K562 (cell line): ENCODE results near the gene CENPH. TPM values are rescaled to one million over a fixed set of nuclear protein-coding genes. Genes with fewer than 3 reads are reported as not detected.

Experiments used
- ATAC-seq: fragments of 200-7000 bp; cut with Tn5 transposase; 3 replicates; pipeline ENCODE4 v1.9.1; 2020; ENCODE audit warnings: moderate library complexity
- BruUV-seq: library from RNA; stranded (reverse); fragments of 400-500 nt; replicated peaks from 2 replicates; lab custom pipeline; 2021; lab: Mats Ljungman, UMichigan
- CTCF ChIA-PET: fragments of 300-600 bp; formaldehyde crosslinking; extraction: SDS; loops from one replicate; lab custom pipeline; 2021; ENCODE audit warnings: low intra/inter-chr PET ratio; lab: Yijun Ruan, JAX
- POLR2A ChIA-PET: fragments of 300-600, 350-650 bp; sonication (Branson Sonifier 250); formaldehyde crosslinking; extraction: SDS; loops from one replicate; lab custom pipeline; 2021; ENCODE audit warnings: antibody characterized with exemption, inconsistent platforms; lab: Yijun Ruan, JAX
- DNase-seq, 4 experiments: peaks; one replicate each; pipeline versions ENCODE4 v3.0.0 to v3.0.0-alpha.2; 2011 to 2018; ENCODE audit warnings: low spot score in 3 of 4, mixed read lengths in 3 of 4; ENCODE audit errors: extremely low read depth in 1 of 4
- FAIRE-seq: peaks from 2 replicates; lab custom pipeline; 2011; peaks lifted over from hg19 to GRCh38; lab: Jason Lieb, UNC
- H2AFZ ChIP-seq: 2 replicates; pipeline ENCODE4 v1.6.0; 2011; ENCODE audit warnings: low read depth, low read length, control low read depth, inconsistent platforms
- H3K27ac ChIP-seq: fragments of 200-600 bp; 3 replicates; pipeline ENCODE4 v1.8.0; 2011; ENCODE audit warnings: low read depth, mild to moderate bottlenecking, control low read depth, inconsistent platforms, low read length, moderate library complexity, mixed read lengths; ENCODE audit errors: extremely low read depth
- H3K27me3 ChIP-seq, 2 experiments: fragments of 300-600 bp in 1 of 2; 2 replicates in 1 of 2; 3 replicates in 1 of 2; pipeline versions ENCODE4 v1.6.0 to v1.8.0; 2011; ENCODE audit warnings: inconsistent platforms in 2 of 2, low read length in 2 of 2, mild to moderate bottlenecking in 1 of 2, mixed read lengths in 1 of 2, moderate library complexity in 1 of 2; ENCODE audit not compliant: control insufficient read depth in 2 of 2, insufficient read depth in 2 of 2
- H3K36me3 ChIP-seq: fragments of 300-600 bp; 3 replicates; pipeline ENCODE4 v1.8.0; 2011; ENCODE audit warnings: mild to moderate bottlenecking, low read length, inconsistent platforms; ENCODE audit not compliant: control insufficient read depth, insufficient read depth
- H3K4me1 ChIP-seq, 2 experiments: fragments of 200-600 bp in 1 of 2; replicated peaks in 1 of 2; 2 replicates in 1 of 2; 3 replicates in 1 of 2; pipeline versions ENCODE4 v1.5.1 to v1.8.0; 2011; ENCODE audit warnings: inconsistent platforms in 2 of 2, low read length in 2 of 2, mild to moderate bottlenecking in 1 of 2, mixed read lengths in 1 of 2, moderate library complexity in 1 of 2; ENCODE audit not compliant: control insufficient read depth in 2 of 2, insufficient read depth in 2 of 2
- H3K4me2 ChIP-seq: 2 replicates; pipeline ENCODE4 v1.6.1; 2011; ENCODE audit warnings: low read length, control low read depth, inconsistent platforms, mixed read lengths; ENCODE audit not compliant: insufficient read depth
- H3K4me3 ChIP-seq: fragments of 200-600 bp; sonication (generic), shearing (Covaris generic); 2 replicates; pipeline ENCODE4 v1.5.1; 2016; ENCODE audit warnings: control low read depth, inconsistent platforms
- H3K79me2 ChIP-seq: fragments of 200-600 bp; 3 replicates; pipeline ENCODE4 v1.8.0; 2011; ENCODE audit warnings: low read length, inconsistent platforms; ENCODE audit not compliant: control insufficient read depth, insufficient read depth
- H3K9ac ChIP-seq, 2 experiments: 2 replicates each; pipeline versions ENCODE4 v1.6.0 to v1.6.1; 2011; ENCODE audit warnings: low read depth in 2 of 2, low read length in 2 of 2, control low read depth in 1 of 2, inconsistent platforms in 1 of 2, mild to moderate bottlenecking in 1 of 2, mixed read lengths in 1 of 2; ENCODE audit not compliant: insufficient read depth in 1 of 2
- H3K9me1 ChIP-seq: one replicate; pipeline ENCODE4 v1.6.0; 2011; ENCODE audit warnings: inconsistent platforms, mild to moderate bottlenecking, low read length, moderate library complexity; ENCODE audit not compliant: control insufficient read depth, insufficient read depth
- H3K9me3 ChIP-seq: replicated peaks from 2 replicates; pipeline ENCODE4 v1.5.1; 2011; ENCODE audit warnings: low read depth, low read length, inconsistent platforms; ENCODE audit not compliant: control insufficient read depth, insufficient read depth
- H4K20me1 ChIP-seq: replicated peaks from 2 replicates; pipeline ENCODE4 v1.6.1; 2011; ENCODE audit warnings: low read length, inconsistent platforms, mixed read lengths; ENCODE audit not compliant: control insufficient read depth, insufficient read depth
- FOS ChIP-seq: IDR thresholded peaks from 3 replicates; pipeline ENCODE4 v1.6.1; 2011; ENCODE audit not compliant: insufficient read length; ENCODE audit errors: extremely low read depth
- HSF4 ChIP-seq: fragments of 250-450 bp; sonication (Bioruptor Pico); IDR thresholded peaks from 2 replicates; pipeline ENCODE4 v2.1.2; 2022; ENCODE audit warnings: mild to moderate bottlenecking, moderate library complexity, borderline replicate concordance
- MYC ChIP-seq, 2 experiments: fragments of 250-450 bp in 1 of 2; sonication (Bioruptor Pico) in 1 of 2; IDR thresholded peaks; 2 replicates each; pipeline versions ENCODE4 v1.5.1 to v1.6.1; 2012 to 2021; ENCODE audit warnings: low read depth in 2 of 2, borderline replicate concordance in 1 of 2, improper control_type of control experiment in 1 of 2, low read length in 1 of 2, mild to moderate bottlenecking in 1 of 2, moderate library complexity in 1 of 2
- SMARCB1 ChIP-seq: IDR thresholded peaks from 2 replicates; pipeline ENCODE4 v1.6.1; 2011; ENCODE audit warnings: improper control_type of control experiment, low read depth; ENCODE audit not compliant: insufficient read length
- SMARCE1 ChIP-seq: fragments of 450-650 bp; IDR thresholded peaks from 2 replicates; pipeline ENCODE4 v1.7.1; 2016; ENCODE audit warnings: mild to moderate bottlenecking
- SRSF7 ChIP-seq: fragments of 200-400 bp; formaldehyde crosslinking; optimal IDR thresholded peaks from 2 replicates; pipeline ENCODE3; 2017; ENCODE audit warnings: mild to moderate bottlenecking, low read depth, low read length
- XRCC5 ChIP-seq: fragments of 200-400 bp; formaldehyde crosslinking; IDR thresholded peaks from 2 replicates; pipeline ENCODE4 v1.6.1; 2017; ENCODE audit warnings: low read depth, mild to moderate bottlenecking, low read length
- ZNF217 ChIP-seq: sonication (generic); formaldehyde crosslinking; IDR thresholded peaks from 2 replicates; pipeline ENCODE4 v1.8.0; 2022; ENCODE audit warnings: mild to moderate bottlenecking, missing genetic modification reagents
- WGBS: fragments of 100-300 bp; shearing (Covaris generic); methylation state at CpG from one replicate; pipeline ENCODE4 v1.1.6; 2016; ENCODE audit warnings: low coverage, mixed read lengths; ENCODE audit not compliant: insufficient coverage; ENCODE audit errors: missing lambda C conversion rate; 5-methylcytosine and 5-hydroxymethylcytosine counted together
- in situ Hi-C: fragments of 300-500 bp; cut with MboI; formaldehyde crosslinking; loops from 4 replicates; pipeline ENCODE4 v1.15.0; 2018; ENCODE audit warnings: inconsistent platforms, mixed read lengths
- intact Hi-C: fragments of 100-400 bp; cut with micrococcal nuclease; formaldehyde crosslinking; loops from 2 replicates; pipeline ENCODE4 v1.14.2; 2022
- polyA plus RNA-seq, 8 experiments: library from polyadenylated mRNA; depleted of rRNA in 4 of 8; stranded (reverse) in 5 of 8; unstranded in 3 of 8; fragments of >200 nt; fragmentation: Nextera tagmentation in 2 of 8; fragmentation: Illumina TruSeq in 1 of 8; extraction: Ambion mirVana in 2 of 8; extraction: Trizol in 1 of 8; gene quantifications; 2 replicates each; pipeline versions ENCODE4 v1.2.1 to v1.2.3, GENCODE V29; 2011 to 2014; ENCODE audit warnings: inconsistent platforms in 1 of 8, missing spikeins in 1 of 8
- total RNA-seq, 7 experiments: library from RNA; depleted of rRNA in 6 of 7; stranded (reverse); fragments of >200 nt in 6 of 7; fragmentation: Illumina TruSeq in 2 of 7; extraction: Trizol in 2 of 7; gene quantifications; 2 replicates each; pipeline versions ENCODE4 v1.2.1 to v1.2.3, GENCODE V29; 2011 to 2021; ENCODE audit warnings: low replicate concordance in 1 of 7

CENPH gene
- total and polyA plus RNA-seq, 9 of the 15 experiments (the other 6 are each of a cell fraction or from before 2014, with no cell fraction given) = 10.5 to 124 (median 74.9) TPM

GRCh38 chr5:69237877-69238276 is 48.5 kb downstream of the CENPH start:
- Histone ChIP-seq H3K4me3 (no peak overlapping the region), H3K9me3 (no peaks in the 10 kb centered on the region), H3K4me1 (peaks cover 11% of the 10 kb centered on the region in 2 experiments), H3K27me3 (no peaks in the 10 kb centered on the region), H3K9me1 (no peaks in the 10 kb centered on the region), H3K9ac (no peak overlapping the region), H4K20me1 (no peaks in the 10 kb centered on the region), H3K4me2 (no peak overlapping the region), H3K27ac (no peak overlapping the region), H3K79me2 (peaks cover 69% of the 10 kb centered on the region), H2AFZ (no peak overlapping the region), H3K36me3 (peaks cover 38% of the 10 kb centered on the region)
- POLR2A ChIA-PET = interaction anchor here (0.9 kb wide), 1 partner anchor 17 kb away, joined by 3 read pairs; no protein-coding TSS in a partner anchor
- in situ Hi-C loops = no loop called here
- 41% methylated on average over 3 of the region's 3 CpGs for WGBS
- BruUV-seq = no TSS peak
- no peak for FAIRE-seq
- intact Hi-C loops = no loop called here
- no peak for ATAC-seq
- TF ChIP-seq FOS (no peak), HSF4 (no peak), XRCC5 (no peak), SRSF7 (no peak), SMARCE1 (no peak), MYC (IDR thresholded peaks at IDR 0.05; ENCODE audit: low read depth, low read length) (no peak), MYC (CRISPR knock-in tag; IDR thresholded peaks at IDR 0.05; ENCODE audit: borderline replicate concordance, low read depth) (no peak), ZNF217 (CRISPR knock-in tag) (no peak), SMARCB1 (no peak)
- CTCF ChIA-PET = no interaction called here
- DNase-seq = no peak
